SK-N-SH (cell line): ENCODE measurements around the gene NGB.

ENCODE experiments used
- CTCF ChIP-seq: fragments of 200-600 bp; sonication (generic); IDR thresholded peaks from 2 replicates; pipeline ENCODE4 v1.6.1; 2017; ENCODE audit warnings: antibody characterized with exemption, mild to moderate bottlenecking, moderate library complexity
- EZH2phosphoT487 ChIP-seq: fragments of 200-600 bp; sonication (generic); IDR thresholded peaks from 2 replicates; pipeline ENCODE4 v1.6.1; 2017; ENCODE audit warnings: low read depth, mixed run types, mild to moderate bottlenecking, antibody characterized with exemption, moderate library complexity, borderline replicate concordance
- NFIC ChIP-seq: IDR thresholded peaks from 2 replicates; pipeline ENCODE4 v1.4.0; 2012; ENCODE audit warnings: borderline replicate concordance

DNA sequence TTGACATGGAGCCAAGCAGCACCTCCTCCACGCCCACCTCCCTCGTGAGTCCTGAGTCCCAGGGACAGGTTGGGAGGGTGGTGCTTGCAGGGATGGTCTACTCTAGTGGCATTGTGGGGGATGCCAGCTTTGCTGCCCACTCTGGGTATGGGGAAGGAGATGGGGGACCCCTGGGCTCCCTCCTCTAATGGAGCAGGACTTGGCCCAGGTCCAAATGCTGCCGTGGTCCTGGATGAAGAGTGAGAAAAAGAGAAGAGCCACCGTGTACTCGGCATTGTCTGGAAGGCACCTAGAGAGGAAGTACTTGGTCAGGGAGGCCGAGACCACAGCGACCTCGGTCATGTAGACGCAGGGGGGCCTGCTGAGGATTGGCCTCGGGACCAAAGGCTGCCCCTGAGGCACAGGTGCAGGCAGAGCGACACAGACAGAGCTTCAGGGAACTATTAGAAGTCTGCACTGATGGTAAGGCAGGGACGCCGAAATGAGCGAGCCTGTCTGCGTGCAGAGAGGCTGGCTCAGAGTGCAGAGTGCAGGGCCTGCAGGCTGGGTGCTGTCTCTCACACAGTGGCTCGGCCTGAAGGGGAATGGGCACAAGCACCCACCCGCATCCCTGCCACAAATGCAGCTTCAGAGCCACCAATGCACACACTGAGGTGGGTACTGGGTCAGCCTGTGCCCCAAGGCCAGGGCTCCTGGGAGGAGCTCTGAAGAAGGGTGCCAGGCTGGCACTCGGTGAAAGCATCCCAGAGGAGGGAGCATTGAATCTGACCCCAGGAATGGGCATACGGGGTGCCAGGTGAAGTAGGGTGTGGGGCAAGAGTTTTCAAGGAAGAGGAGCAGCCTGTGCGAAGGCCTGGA is 17.4 kb downstream of the NGB start:
- TF ChIP-seq NFIC (no peak), CTCF (no peak), EZH2phosphoT487 (no peak)
